Nephron (organoid): Measurements from ENCODE around the gene CDH11.

Experiments
- H3K27ac Mint-ChIP-seq, 3 experiments: 2 replicates each; pipeline ENCODE4 v1.8.0; 2020; ENCODE audit warnings: mixed read lengths in 3 of 3, mild to moderate bottlenecking in 2 of 3, moderate library complexity in 1 of 3
- H3K27me3 Mint-ChIP-seq: 2 replicates; pipeline ENCODE4 v1.8.0; 2021; ENCODE audit warnings: low read depth, mild to moderate bottlenecking, moderate library complexity, mixed read lengths
- H3K36me3 Mint-ChIP-seq: 2 replicates; pipeline ENCODE4 v1.8.0; 2020; ENCODE audit warnings: low read depth, mixed read lengths
- H3K4me1 Mint-ChIP-seq: 2 replicates; pipeline ENCODE4 v1.8.0; 2020; ENCODE audit warnings: mixed read lengths
- H3K4me3 Mint-ChIP-seq, 3 experiments: 2 replicates each; pipeline ENCODE4 v1.8.0; 2020; ENCODE audit warnings: mild to moderate bottlenecking in 3 of 3, mixed read lengths in 3 of 3, moderate library complexity in 2 of 3
- H3K9me3 Mint-ChIP-seq: 2 replicates; pipeline ENCODE4 v1.8.0; 2020; ENCODE audit warnings: mixed read lengths
- TF ChIP-seq, protein P1 (sequence below), 3 experiments: fragments of 200-600 bp; sonication (generic); IDR thresholded peaks; one replicate each; pipeline ENCODE4 v1.5.0; 2021; ENCODE audit warnings: antibody characterized with exemption in 3 of 3; ENCODE audit not compliant: unreplicated experiment in 3 of 3

CDH11 gene

DNA sequence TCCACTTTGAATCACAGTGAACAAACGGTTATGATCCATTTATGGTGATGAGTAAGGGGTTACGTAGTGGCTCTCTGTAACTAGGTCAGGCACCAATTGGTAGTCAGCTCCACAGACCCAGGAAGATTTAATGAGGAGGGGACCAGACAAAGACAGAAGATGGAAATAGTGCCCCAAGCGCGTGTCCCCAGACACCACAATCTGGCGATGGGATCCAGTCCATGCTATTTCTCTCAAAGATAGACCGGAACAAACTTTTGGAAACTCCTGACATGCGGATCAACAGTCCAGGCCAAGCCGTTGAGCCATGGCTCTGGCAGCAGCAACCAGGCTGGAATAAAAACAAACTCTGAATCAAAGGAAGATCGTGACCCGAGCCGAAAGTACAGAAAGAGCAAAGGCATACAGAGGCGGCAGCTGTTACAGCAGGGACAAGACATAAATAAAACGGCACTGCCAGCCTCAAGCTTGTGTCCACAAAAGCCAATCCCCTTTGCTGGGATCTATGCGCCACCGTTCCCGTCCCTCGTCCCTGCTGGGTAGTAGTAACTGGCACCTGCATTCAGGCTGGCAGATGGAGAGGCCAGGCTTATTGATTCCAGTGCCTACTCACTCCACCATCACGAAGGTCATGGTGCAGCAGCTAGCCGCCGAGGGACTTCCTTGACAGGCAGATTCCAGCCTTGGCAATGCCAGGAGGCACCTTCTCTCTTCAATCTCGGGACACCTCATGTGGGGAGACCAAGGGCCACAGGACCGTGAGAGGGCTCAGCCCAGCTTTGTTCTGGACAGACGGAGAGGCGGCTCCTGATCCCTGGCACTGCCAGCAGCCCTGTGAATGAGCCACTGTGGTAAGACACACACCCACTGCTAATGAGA, 50.2 kb downstream of the CDH11 start:
- no peaks in the 10 kb centered on the region for H3K27me3 Mint-ChIP-seq
- no peaks in the 10 kb centered on the region for H3K9me3 Mint-ChIP-seq
- TF ChIP-seq, protein P1, sequence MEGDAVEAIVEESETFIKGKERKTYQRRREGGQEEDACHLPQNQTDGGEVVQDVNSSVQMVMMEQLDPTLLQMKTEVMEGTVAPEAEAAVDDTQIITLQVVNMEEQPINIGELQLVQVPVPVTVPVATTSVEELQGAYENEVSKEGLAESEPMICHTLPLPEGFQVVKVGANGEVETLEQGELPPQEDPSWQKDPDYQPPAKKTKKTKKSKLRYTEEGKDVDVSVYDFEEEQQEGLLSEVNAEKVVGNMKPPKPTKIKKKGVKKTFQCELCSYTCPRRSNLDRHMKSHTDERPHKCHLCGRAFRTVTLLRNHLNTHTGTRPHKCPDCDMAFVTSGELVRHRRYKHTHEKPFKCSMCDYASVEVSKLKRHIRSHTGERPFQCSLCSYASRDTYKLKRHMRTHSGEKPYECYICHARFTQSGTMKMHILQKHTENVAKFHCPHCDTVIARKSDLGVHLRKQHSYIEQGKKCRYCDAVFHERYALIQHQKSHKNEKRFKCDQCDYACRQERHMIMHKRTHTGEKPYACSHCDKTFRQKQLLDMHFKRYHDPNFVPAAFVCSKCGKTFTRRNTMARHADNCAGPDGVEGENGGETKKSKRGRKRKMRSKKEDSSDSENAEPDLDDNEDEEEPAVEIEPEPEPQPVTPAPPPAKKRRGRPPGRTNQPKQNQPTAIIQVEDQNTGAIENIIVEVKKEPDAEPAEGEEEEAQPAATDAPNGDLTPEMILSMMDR (IDR thresholded peaks at IDR 0.05; ENCODE audit: unreplicated experiment in 3 of 3): no peak
- H3K27ac Mint-ChIP-seq: peak overlapping the region; percentile 7 to 79 (median 66)
- H3K4me1 Mint-ChIP-seq: peaks cover 74% of the 10 kb centered on the region
- H3K36me3 Mint-ChIP-seq: peaks cover 34% of the 10 kb centered on the region
- peak overlapping the region in 1 of 3 experiments; percentile 43 for H3K4me3 Mint-ChIP-seq

DNA sequence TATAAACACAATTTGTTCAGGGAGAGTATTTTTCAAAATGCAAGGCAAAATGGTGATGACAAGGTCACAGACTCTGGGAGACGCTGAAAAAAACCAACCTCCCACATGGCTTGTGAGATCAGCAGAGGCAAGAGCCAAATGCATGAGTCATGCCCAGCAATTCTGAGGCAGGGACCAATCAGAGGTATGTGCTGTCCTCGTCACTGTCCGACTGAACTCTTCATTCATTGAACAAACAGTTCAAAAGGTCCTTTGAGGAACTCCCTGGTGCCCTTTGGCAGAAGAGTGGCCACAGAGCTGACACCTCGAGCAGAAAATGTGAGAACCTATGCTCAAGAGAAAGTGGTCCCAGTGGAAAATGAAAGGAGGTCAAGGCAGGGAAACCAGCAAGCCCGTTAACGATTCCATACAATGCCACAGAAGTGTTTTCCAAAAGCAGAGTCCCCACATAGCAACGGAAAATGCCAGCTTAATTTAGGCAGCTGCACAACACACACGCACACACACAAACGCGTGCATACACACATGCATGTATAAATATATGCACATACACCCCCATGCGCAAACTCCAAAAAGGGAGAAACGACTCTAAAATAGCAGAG, 50.9 kb downstream of the CDH11 start:
- Mint-ChIP-seq H3K4me3 (peak overlapping the region in 1 of 3 experiments; percentile 40), H3K4me1 (peaks cover 77% of the 10 kb centered on the region), H3K9me3 (no peaks in the 10 kb centered on the region), H3K27ac (peak overlapping the region; percentile 7 to 79 (median 66)), H3K36me3 (peaks cover 35% of the 10 kb centered on the region), H3K27me3 (peaks cover 3% of the 10 kb centered on the region)
- TF ChIP-seq, protein P1 (IDR thresholded peaks at IDR 0.05; ENCODE audit: unreplicated experiment in 3 of 3): no peak

DNA sequence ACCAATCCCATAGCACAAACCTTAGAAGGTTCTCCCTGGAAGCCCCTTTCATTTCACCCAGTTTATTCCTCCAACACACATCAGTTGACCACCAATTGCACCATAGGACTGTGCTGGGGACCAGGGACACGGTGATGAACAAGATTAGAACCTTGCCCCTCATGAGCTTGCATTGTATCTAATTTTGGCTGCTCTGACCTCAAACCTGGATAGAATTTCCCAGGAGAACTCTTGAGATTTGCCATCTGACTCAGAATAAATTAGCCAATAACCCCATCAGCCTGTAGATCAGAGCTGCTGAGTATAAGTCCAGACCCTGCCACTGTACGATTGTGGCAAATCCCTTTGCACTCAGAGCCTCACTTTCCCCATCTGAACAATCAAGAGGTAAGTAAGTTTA, 52.1 kb downstream of the CDH11 start:
- Mint-ChIP-seq H3K4me3 (no peak overlapping the region), H3K36me3 (peaks cover 36% of the 10 kb centered on the region)
- TF ChIP-seq, protein P1 (IDR thresholded peaks at IDR 0.05; ENCODE audit: unreplicated experiment in 3 of 3): no peak

DNA sequence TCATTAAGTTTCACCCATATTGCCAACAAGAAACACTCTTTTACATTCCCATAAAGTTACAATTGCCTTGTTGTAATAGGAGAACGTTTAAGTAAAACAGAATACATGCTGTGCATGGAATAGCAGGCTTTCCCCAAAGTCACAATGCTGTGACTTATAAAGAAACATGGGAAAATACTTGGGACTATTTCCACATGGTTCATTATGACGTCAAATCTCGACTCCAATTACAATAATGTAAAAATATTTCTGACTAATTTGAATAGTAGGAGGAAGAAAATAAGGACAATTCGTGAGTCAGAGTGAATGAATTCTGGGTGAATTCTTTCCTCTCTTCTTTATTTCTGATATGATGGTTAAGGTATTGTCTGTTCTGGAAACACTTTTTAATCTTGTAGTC, 52.8 kb downstream of the CDH11 start:
- Mint-ChIP-seq H3K27me3 (peaks cover 4% of the 10 kb centered on the region), H3K27ac (peak overlapping the region in 1 of 3 experiments; percentile 39), H3K4me3 (peak overlapping the region in 1 of 3 experiments; percentile 45), H3K9me3 (no peaks in the 10 kb centered on the region), H3K4me1 (peaks cover 76% of the 10 kb centered on the region), H3K36me3 (peaks cover 37% of the 10 kb centered on the region)
- TF ChIP-seq, protein P1 (IDR thresholded peaks at IDR 0.05; ENCODE audit: unreplicated experiment in 3 of 3): no peak

More for the DNA sequence above, 52.1 kb downstream of the CDH11 start:
- no peaks in the 10 kb centered on the region for H3K9me3 Mint-ChIP-seq
- H3K27me3 Mint-ChIP-seq: peaks cover 4% of the 10 kb centered on the region
- H3K4me1 Mint-ChIP-seq: peaks cover 80% of the 10 kb centered on the region
- H3K27ac Mint-ChIP-seq: peak overlapping the region in 1 of 3 experiments; percentile 66

DNA sequence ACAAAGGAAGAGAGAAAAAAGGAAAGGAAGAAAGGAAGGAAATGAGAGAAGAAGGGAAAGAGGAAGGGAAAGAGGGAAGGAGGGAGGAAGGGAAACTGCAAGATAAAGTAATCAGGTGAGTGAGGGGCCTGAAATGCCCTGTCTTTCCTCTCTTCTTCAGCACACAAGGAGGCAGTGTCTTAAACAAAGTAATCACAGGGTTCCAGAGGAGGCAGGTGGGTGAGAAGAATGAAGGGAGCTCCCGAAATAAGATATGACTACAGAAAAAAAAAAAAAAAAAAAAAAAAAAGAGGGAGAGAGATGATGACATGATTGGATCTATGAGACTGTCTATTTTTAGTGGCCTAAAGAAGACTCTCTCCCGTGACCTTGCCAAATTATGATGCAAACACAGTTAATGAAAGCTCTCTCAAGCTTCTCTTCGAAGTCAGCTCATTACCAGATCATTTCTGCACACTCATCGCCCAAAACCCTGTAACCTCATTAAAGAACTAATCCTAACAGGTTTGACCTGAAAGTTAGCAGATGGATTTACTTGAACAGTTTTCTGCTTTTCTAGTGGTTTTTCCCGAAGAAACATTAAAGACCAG, 53.6 kb downstream of the CDH11 start:
- peak overlapping the region; percentile 15 to 43 (median 36) for H3K27ac Mint-ChIP-seq
- peak overlapping the region in 2 of 3 experiments; percentile 22 to 52 for H3K4me3 Mint-ChIP-seq
- H3K36me3 Mint-ChIP-seq: peaks cover 40% of the 10 kb centered on the region
- TF ChIP-seq, protein P1 (IDR thresholded peaks at IDR 0.05; ENCODE audit: unreplicated experiment in 3 of 3): no peak
- no peaks in the 10 kb centered on the region for H3K9me3 Mint-ChIP-seq
- H3K4me1 Mint-ChIP-seq: peaks cover 77% of the 10 kb centered on the region
- peaks cover 4% of the 10 kb centered on the region for H3K27me3 Mint-ChIP-seq
